Measurements from ENCODE around the gene VRK3.
"Not testable (repeated sequence)": the region's sequence is repeated elsewhere in the genome, so short reads cannot be mapped to it uniquely, and the experiment has no call there.

Gene VRK3

GRCh38 chr19:49986354-49986753 lies 38.8 kb downstream of the VRK3 start:
- FAIRE-seq = no peak

GRCh38 chr19:49985871-49986270 lies 39.3 kb downstream of the VRK3 start:
- no peak for FAIRE-seq

- FAIRE-seq = no peak
Observed at GRCh38 chr19:49984491-49984890, 40.7 kb downstream of the VRK3 start.

- FAIRE-seq = no peak
Observed at GRCh38 chr19:49983645-49984229, 41.4 kb downstream of the VRK3 start.

GRCh38 chr19:49981603-49982593 lies 43.3 kb downstream of the VRK3 start:
- no peak for FAIRE-seq

- FAIRE-seq = no peak
Observed at GRCh38 chr19:49978324-49978723, 46.8 kb downstream of the VRK3 start.

- no peak for FAIRE-seq
Observed at GRCh38 chr19:49977881-49978280, 47.3 kb downstream of the VRK3 start.

GRCh38 chr19:49977076-49977475 lies 48.1 kb downstream of the VRK3 start:
- no peak for FAIRE-seq

- no peak for FAIRE-seq
Observed at GRCh38 chr19:49976496-49976895, 48.7 kb downstream of the VRK3 start.

GRCh38 chr19:49975051-49975450 lies 50.1 kb downstream of the VRK3 start:
- FAIRE-seq = no peak

- no peak for FAIRE-seq
Observed at GRCh38 chr19:49973987-49974386, 51.2 kb downstream of the VRK3 start.

GRCh38 chr19:49972841-49973240 lies 52.3 kb downstream of the VRK3 start:
- no peak for FAIRE-seq

- FAIRE-seq = no peak
Observed at GRCh38 chr19:49971991-49972411, 53.2 kb downstream of the VRK3 start.

GRCh38 chr19:49969355-49969754 lies 55.8 kb downstream of the VRK3 start:
- FAIRE-seq = not testable (repeated sequence)

- FAIRE-seq = no peak
Observed at GRCh38 chr19:49968279-49968922, 56.8 kb downstream of the VRK3 start.

GRCh38 chr19:49960980-49961379 lies 64.2 kb downstream of the VRK3 start, which contains the start of gene SIGLEC11:
TSS of gene SIGLEC11 (minus strand) at chr19:49961172. CDS start at chr19:49961081, 91 bp downstream.
- not testable (repeated sequence) for FAIRE-seq

- FAIRE-seq = not testable (repeated sequence)
Observed at GRCh38 chr19:49959892-49960291, 65.3 kb downstream of the VRK3 start.

- not testable (repeated sequence) for FAIRE-seq
Observed at GRCh38 chr19:49958596-49958995, 66.6 kb downstream of the VRK3 start.

GRCh38 chr19:49958144-49958543 lies 67.0 kb downstream of the VRK3 start:
- FAIRE-seq = not testable (repeated sequence)

GRCh38 chr19:49957262-49957915 lies 67.8 kb downstream of the VRK3 start:
- FAIRE-seq = no peak

- no peak for FAIRE-seq
Observed at GRCh38 chr19:49956115-49956495, 69.1 kb downstream of the VRK3 start.

- FAIRE-seq = no peak
Observed at GRCh38 chr19:49954933-49955332, 70.2 kb downstream of the VRK3 start.
